HEK293T (cell line): ENCODE measurements around the gene CCDC187.

ENCODE experiments used
- BHLHE40 ChIP-seq: fragments of 450-650 bp; IDR thresholded peaks from 2 replicates; pipeline ENCODE4 v1.6.1; 2016; ENCODE audit warnings: mild to moderate bottlenecking, moderate library complexity, borderline replicate concordance
- ELF4 ChIP-seq: fragments of 450-650 bp; IDR thresholded peaks from 2 replicates; pipeline ENCODE4 v1.6.1; 2017; ENCODE audit warnings: antibody characterized with exemption
- FOXK2 ChIP-seq: fragments of 450-650 bp; IDR thresholded peaks from 2 replicates; pipeline ENCODE4 v1.6.1; 2016; ENCODE audit warnings: mild to moderate bottlenecking
- FOXM1 ChIP-seq: fragments of 450-650 bp; IDR thresholded peaks from 2 replicates; pipeline ENCODE4 v1.6.1; 2017; ENCODE audit warnings: mild to moderate bottlenecking, borderline replicate concordance
- SP1 ChIP-seq: fragments of 450-650 bp; IDR thresholded peaks from 2 replicates; pipeline ENCODE4 v1.6.1; 2017
- SUZ12 ChIP-seq: fragments of 450-650 bp; IDR thresholded peaks from 2 replicates; pipeline ENCODE4 v1.6.1; 2016; ENCODE audit warnings: mild to moderate bottlenecking

DNA sequence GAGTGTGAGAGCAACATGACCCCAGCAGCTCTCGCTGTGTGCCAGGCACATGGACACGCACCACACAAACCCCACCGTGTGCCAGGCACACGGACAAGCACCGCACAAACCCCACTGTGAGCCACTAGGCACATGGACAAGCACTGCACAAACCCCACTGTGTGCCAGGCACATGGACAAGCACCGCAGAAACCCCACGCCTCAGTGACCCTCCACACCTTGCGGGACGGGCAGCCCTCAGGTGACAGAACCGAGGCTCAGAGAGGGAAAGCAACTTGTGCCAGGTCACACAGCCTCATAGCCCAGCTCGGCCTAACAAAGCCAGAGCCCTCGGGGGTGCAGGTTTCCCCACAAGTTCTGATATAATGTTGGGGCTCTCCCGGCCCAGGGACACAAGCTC lies 21.5 kb upstream of the CCDC187 start:
- no peak for TF ChIP-seq FOXK2
- TF ChIP-seq SP1 = no peak
- no peak for TF ChIP-seq ELF4
- no peak for TF ChIP-seq BHLHE40
- no peak for TF ChIP-seq FOXM1
- no peak for TF ChIP-seq SUZ12
